OCI-LY1 (cell line): Measurements from ENCODE around the gene AHI1.

ENCODE experiments used
- EZH2 ChIP-seq: fragments of 200-600 bp; sonication (generic), shearing (Covaris generic); IDR thresholded peaks from 2 replicates; pipeline ENCODE4 v1.8.0; 2017; ENCODE audit warnings: borderline replicate concordance, mixed run types, mild to moderate bottlenecking, antibody characterized with exemption, low read length, moderate library complexity, mixed read lengths
- TF ChIP-seq, protein P1 (sequence below): fragments of 200-600 bp; sonication (generic), shearing (Covaris generic); IDR thresholded peaks from 2 replicates; pipeline ENCODE4 v1.5.1; 2017; ENCODE audit warnings: mild to moderate bottlenecking, antibody characterized with exemption, low read length, moderate library complexity, mixed read lengths

DNA sequence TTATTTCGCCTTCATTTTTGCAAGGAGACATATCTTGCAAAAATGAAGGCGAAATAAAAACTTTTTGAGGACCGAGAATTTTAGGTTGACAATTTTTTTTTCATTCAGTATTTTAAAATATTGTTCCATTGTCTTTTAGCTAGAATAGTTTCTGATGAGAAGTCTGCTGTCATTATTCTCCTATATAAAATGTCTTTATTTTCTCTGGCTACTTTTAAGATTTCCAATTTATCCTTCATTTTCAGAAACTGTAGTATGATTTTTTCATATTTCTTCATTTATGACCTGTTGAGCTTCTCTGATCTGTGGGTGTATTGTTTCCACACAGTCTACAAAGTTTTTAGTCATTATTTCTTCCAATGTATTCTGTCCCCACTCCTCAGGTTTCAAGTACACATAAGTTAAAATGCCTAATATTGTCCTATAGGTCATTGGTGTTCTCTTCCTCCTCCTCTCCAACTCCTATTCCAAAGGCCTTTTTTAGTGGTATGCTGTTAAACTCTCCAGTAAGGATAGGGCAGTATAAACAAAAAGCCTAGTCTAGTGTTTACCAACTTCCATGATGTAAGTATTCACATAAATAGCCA, 15.7 kb downstream of the AHI1 start:
- TF ChIP-seq, protein P1, sequence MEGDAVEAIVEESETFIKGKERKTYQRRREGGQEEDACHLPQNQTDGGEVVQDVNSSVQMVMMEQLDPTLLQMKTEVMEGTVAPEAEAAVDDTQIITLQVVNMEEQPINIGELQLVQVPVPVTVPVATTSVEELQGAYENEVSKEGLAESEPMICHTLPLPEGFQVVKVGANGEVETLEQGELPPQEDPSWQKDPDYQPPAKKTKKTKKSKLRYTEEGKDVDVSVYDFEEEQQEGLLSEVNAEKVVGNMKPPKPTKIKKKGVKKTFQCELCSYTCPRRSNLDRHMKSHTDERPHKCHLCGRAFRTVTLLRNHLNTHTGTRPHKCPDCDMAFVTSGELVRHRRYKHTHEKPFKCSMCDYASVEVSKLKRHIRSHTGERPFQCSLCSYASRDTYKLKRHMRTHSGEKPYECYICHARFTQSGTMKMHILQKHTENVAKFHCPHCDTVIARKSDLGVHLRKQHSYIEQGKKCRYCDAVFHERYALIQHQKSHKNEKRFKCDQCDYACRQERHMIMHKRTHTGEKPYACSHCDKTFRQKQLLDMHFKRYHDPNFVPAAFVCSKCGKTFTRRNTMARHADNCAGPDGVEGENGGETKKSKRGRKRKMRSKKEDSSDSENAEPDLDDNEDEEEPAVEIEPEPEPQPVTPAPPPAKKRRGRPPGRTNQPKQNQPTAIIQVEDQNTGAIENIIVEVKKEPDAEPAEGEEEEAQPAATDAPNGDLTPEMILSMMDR = no peak
- no peak for TF ChIP-seq EZH2
